GM12874 (cell line): ENCODE measurements around the gene IFFO2.

Experiments used
- CTCF ChIP-seq: IDR thresholded peaks from 2 replicates; pipeline ENCODE4 v1.5.1; 2011; ENCODE audit warnings: low read depth, mild to moderate bottlenecking, control low read depth, low read length, moderate library complexity; ENCODE audit not compliant: insufficient read depth

The IFFO2 gene

GRCh38 chr1:18955131-18955440 lies 1.4 kb downstream of the IFFO2 start:
- TF ChIP-seq CTCF: no peak

DNA sequence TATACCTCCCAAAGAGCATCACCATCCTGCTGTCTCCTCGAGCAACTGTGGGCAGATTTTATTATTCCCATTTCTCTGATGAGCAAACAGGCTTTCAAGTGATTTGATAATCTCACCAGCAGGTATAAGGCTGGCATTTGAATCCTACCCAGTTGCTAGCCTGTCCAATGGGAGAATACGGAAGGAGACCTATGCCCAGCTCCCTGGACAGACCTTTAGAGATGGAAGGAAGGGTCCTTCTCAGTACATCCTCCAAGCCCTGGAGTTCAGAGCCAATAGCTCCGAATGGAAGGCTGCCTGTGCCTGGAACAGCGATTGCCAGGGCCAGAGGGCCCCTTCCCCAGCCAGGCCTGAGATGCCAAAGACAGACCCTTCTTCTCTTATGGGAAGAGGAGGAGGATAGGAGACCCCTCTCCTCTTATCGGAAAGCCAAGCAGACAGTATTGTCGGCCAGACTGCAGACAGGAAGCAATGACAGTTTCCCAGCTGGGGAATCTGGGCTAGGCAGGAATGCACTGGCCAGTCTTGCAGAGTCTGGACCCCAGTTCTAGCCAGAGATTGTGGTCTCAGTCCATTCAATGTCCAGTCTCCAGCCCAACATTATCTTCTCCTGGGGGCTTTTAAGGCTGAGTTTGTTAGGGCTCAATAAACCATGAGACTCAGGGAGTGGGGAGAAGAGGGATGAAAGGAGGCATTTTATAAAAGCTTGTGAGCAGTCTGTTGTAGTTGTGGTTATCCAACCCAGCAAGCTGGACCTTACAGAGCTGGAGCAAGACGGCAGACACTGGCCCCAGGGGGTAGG lies 2.0 kb downstream of the IFFO2 start:
- TF ChIP-seq CTCF: no peak

DNA sequence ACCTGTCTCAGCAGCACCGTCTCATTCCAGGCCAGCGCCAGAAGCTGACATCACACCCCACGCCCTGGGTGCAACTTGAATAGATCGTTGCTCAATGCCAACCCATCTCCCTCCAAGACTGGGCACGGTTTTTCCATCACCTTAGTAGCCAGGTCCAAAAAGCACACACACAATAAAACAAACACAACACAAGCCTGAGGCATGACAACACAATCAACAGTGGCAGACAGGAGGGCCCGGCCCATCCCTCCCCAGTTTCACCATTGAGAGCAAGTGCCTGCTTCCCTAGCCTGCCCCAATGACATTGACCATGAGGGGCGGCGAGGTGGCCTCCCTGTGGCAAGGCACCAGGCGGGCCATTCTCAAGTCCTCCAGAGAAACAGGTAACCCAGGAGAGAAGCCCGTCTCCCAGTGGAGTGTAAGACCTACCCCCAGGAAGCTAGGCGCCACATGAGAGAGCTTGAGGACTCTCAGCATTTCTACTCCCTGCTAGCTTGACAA lies 2.7 kb downstream of the IFFO2 start:
- TF ChIP-seq CTCF: no peak

GRCh38 chr1:18951818-18952391 lies 4.6 kb downstream of the IFFO2 start:
- no peak for TF ChIP-seq CTCF

DNA sequence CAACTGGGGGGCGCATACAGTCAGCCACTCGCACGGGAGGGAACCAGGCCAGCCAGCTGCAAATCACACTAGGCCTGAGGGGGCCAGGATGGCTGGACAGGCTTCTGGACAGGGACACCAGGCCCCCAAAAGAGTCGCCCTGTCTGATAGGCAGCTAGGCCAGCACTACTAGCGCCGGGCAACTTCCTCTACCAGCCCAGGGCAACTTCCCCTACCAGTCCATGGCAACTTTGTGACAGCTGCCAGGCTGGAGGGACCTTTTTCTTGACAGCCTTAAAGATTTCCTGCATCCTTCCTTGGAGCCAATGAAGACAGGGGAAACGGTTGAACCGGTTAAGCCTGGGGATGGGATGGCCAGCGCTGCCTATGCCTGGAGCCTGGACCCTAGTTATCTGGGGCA lies 5.1 kb downstream of the IFFO2 start:
- TF ChIP-seq CTCF: no peak

GRCh38 chr1:18950401-18951026 lies 6.0 kb downstream of the IFFO2 start:
- TF ChIP-seq CTCF: no peak

DNA sequence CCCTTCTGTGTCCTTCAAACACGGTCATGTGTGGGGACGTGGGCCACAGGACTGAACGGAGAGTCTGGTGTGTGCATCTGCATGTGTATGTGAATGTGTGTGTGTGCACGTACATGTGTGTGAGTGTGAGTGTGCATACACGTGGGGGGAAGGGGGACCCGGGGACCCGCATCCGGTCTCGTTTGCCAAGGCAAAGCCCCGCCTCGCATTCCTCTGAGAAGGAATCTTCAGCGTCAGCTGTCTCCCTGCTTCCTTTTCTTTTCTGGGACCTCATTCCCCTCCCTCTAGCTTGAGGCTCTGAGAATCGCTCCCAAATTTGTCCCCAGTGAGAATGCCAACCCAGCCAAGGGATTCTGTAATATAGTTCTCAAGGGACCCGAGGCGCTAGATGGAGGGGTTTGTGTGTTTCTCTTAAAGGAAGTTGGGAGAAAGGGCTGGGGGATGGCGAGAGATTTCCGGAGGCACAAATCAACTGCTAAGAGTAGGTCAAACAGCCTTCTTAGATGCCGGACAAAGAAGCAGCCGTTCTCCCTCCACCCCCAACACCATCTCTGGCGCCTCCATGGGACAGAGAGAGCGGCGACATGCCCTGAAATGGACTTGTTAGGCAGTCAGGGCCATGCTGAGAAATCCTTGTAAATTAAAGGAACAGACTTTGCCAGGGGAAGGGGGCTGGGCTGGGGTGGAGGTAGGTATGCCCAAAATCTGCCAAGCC lies 6.6 kb downstream of the IFFO2 start:
- TF ChIP-seq CTCF: peak; percentile 34; the same call in 1 of the 2 replicates
